Mesenchymal stem cell (in vitro differentiated cells and primary cell): ENCODE measurements around the gene MBL2.

Source experiments
- DNase-seq: peaks from one replicate; pipeline ENCODE4 v3.0.0-alpha.2; 2013
- H2AFZ ChIP-seq: one replicate; pipeline ENCODE4 v1.6.1; 2013; ENCODE audit warnings: low read depth, mild to moderate bottlenecking, control low read depth, inconsistent platforms, low read length, moderate library complexity
- H2AK5ac ChIP-seq: 2 replicates; pipeline ENCODE4 v1.6.1; 2013; ENCODE audit warnings: low read length, moderate library complexity, mild to moderate bottlenecking, inconsistent platforms; ENCODE audit not compliant: severe bottlenecking
- H2BK120ac ChIP-seq: one replicate; pipeline ENCODE4 v1.6.1; 2013; ENCODE audit warnings: low read depth, mild to moderate bottlenecking, inconsistent platforms, low read length, moderate library complexity
- H2BK12ac ChIP-seq, 2 experiments: one replicate each; pipeline ENCODE4 v1.6.1; 2013; ENCODE audit warnings: inconsistent platforms in 2 of 2, low read length in 2 of 2, mild to moderate bottlenecking in 2 of 2, moderate library complexity in 2 of 2, control low read depth in 1 of 2
- H2BK15ac ChIP-seq: one replicate; pipeline ENCODE4 v1.6.1; 2013; ENCODE audit warnings: mild to moderate bottlenecking, low read depth, inconsistent platforms; ENCODE audit not compliant: poor library complexity, severe bottlenecking
- H2BK5ac ChIP-seq: 2 replicates; pipeline ENCODE4 v1.6.1; 2013; ENCODE audit warnings: low read depth, mild to moderate bottlenecking, low read length, control low read depth, inconsistent platforms; ENCODE audit not compliant: poor library complexity, severe bottlenecking
- H3K14ac ChIP-seq, 2 experiments: one replicate each; pipeline ENCODE4 v1.6.1; 2013; ENCODE audit warnings: inconsistent platforms in 2 of 2, low read length in 2 of 2, control low read depth in 1 of 2, mild to moderate bottlenecking in 1 of 2, moderate library complexity in 1 of 2
- H3K18ac ChIP-seq, 2 experiments: one replicate each; pipeline ENCODE4 v1.6.1; 2013; ENCODE audit warnings: inconsistent platforms in 2 of 2, low read length in 2 of 2, control low read depth in 1 of 2, low read depth in 1 of 2, mild to moderate bottlenecking in 1 of 2
- H3K23ac ChIP-seq, 2 experiments: one replicate each; pipeline ENCODE4 v1.6.1; 2013; ENCODE audit warnings: inconsistent platforms in 2 of 2, low read length in 2 of 2, mild to moderate bottlenecking in 2 of 2, moderate library complexity in 2 of 2, control low read depth in 1 of 2
- H3K27ac ChIP-seq: 2 replicates; pipeline ENCODE4 v1.5.1; 2013; ENCODE audit warnings: mild to moderate bottlenecking, moderate library complexity, low read length, control low read depth, inconsistent platforms; ENCODE audit not compliant: poor library complexity, severe bottlenecking
- H3K27me3 ChIP-seq, 2 experiments: 2 replicates each; pipeline versions ENCODE4 v1.6.1 to v1.7.0; 2013; ENCODE audit warnings: low read length in 2 of 2, mild to moderate bottlenecking in 2 of 2, moderate library complexity in 2 of 2, control low read depth in 1 of 2, inconsistent platforms in 1 of 2; ENCODE audit not compliant: control insufficient read depth in 1 of 2, insufficient read depth in 1 of 2
- H3K36me3 ChIP-seq, 2 experiments: 2 replicates each; pipeline versions ENCODE4 v1.6.1 to v1.7.0; 2013; ENCODE audit warnings: low read length in 2 of 2, control low read depth in 1 of 2, inconsistent platforms in 1 of 2, low read depth in 1 of 2, mild to moderate bottlenecking in 1 of 2; ENCODE audit not compliant: insufficient read depth in 2 of 2, control insufficient read depth in 1 of 2
- H3K4ac ChIP-seq, 2 experiments: one replicate each; pipeline ENCODE4 v1.6.1; 2013; ENCODE audit warnings: inconsistent platforms in 2 of 2, low read length in 2 of 2, mild to moderate bottlenecking in 2 of 2, moderate library complexity in 2 of 2, control low read depth in 1 of 2, low read depth in 1 of 2
- H3K4me1 ChIP-seq: 2 replicates; pipeline ENCODE4 v1.6.1; 2013; ENCODE audit warnings: low read depth, low read length, control low read depth; ENCODE audit not compliant: control insufficient read depth, insufficient read depth
- H3K4me2 ChIP-seq: 2 replicates; pipeline ENCODE4 v1.6.1; 2013; ENCODE audit warnings: low read length, mild to moderate bottlenecking, inconsistent platforms; ENCODE audit not compliant: poor library complexity, severe bottlenecking
- H3K4me3 ChIP-seq, 2 experiments: 2 replicates each; pipeline versions ENCODE4 v1.5.1 to v1.7.0; 2013; ENCODE audit warnings: low read length in 2 of 2, mild to moderate bottlenecking in 2 of 2, control low read depth in 1 of 2, low read depth in 1 of 2; ENCODE audit not compliant: insufficient read depth in 1 of 2
- H3K79me1 ChIP-seq: replicated peaks from 2 replicates; pipeline ENCODE4 v1.6.1; 2013; ENCODE audit warnings: mild to moderate bottlenecking, control low read depth, low read length, inconsistent platforms; ENCODE audit not compliant: poor library complexity, severe bottlenecking
- H3K9ac ChIP-seq: 2 replicates; pipeline ENCODE4 v1.7.0; 2013; ENCODE audit warnings: mild to moderate bottlenecking, low read length, moderate library complexity
- H3K9me3 ChIP-seq: 2 replicates; pipeline ENCODE4 v1.7.0; 2013; ENCODE audit warnings: mild to moderate bottlenecking, low read length; ENCODE audit not compliant: control insufficient read depth
- H4K8ac ChIP-seq: one replicate; pipeline ENCODE4 v1.6.1; 2013; ENCODE audit warnings: inconsistent platforms, mild to moderate bottlenecking, low read length, moderate library complexity
- H4K91ac ChIP-seq: one replicate; pipeline ENCODE4 v1.6.1; 2013; ENCODE audit warnings: mild to moderate bottlenecking, low read length, inconsistent platforms
- WGBS: methylation state at CpG from one replicate; pipeline ENCODE4 v1.1.7; 2013; ENCODE audit warnings: mixed read lengths; 5-methylcytosine and 5-hydroxymethylcytosine counted together

The MBL2 gene

GRCh38 chr10:52769966-52770365 is 2.6 kb downstream of the MBL2 start:
- Histone ChIP-seq H3K4me2 (no peak overlapping the region), H3K36me3 (no peaks in the 10 kb centered on the region), H3K9ac (no peak overlapping the region), H2BK120ac (no peak overlapping the region), H3K27ac (no peak overlapping the region), H2BK5ac (no peak overlapping the region), H4K8ac (no peak overlapping the region), H2BK15ac (no peak overlapping the region), H3K9me3 (no peaks in the 10 kb centered on the region), H3K4me3 (no peak overlapping the region), H2BK12ac (no peak overlapping the region), H3K4ac (no peak overlapping the region), H4K91ac (no peak overlapping the region), H2AK5ac (no peak overlapping the region), H3K27me3 (no peaks in the 10 kb centered on the region), H2AFZ (no peak overlapping the region), H3K23ac (no peak overlapping the region), H3K18ac (no peak overlapping the region), H3K4me1 (peaks cover 2% of the 10 kb centered on the region), H3K79me1 (no peaks in the 10 kb centered on the region), H3K14ac (no peak overlapping the region)
- DNase-seq = no peak
- 78% methylated on average over 1 of the region's 2 CpGs for WGBS

GRCh38 chr10:52768001-52768532 is 4.5 kb downstream of the MBL2 start:
- H3K23ac ChIP-seq = no peak overlapping the region
- no peak overlapping the region for H2AK5ac ChIP-seq
- no peak overlapping the region for H2BK12ac ChIP-seq
- H3K79me1 ChIP-seq = no peaks in the 10 kb centered on the region
- H2BK15ac ChIP-seq = no peak overlapping the region
- H3K4me3 ChIP-seq = no peak overlapping the region
- H4K91ac ChIP-seq = no peak overlapping the region
- H3K27me3 ChIP-seq = no peaks in the 10 kb centered on the region
- H3K4me1 ChIP-seq = peaks cover 2% of the 10 kb centered on the region
- H2AFZ ChIP-seq = no peak overlapping the region
- no peak overlapping the region for H3K14ac ChIP-seq
- H3K27ac ChIP-seq = no peak overlapping the region
- H2BK5ac ChIP-seq = no peak overlapping the region
- H4K8ac ChIP-seq = no peak overlapping the region
- no peak overlapping the region for H2BK120ac ChIP-seq
- no peaks in the 10 kb centered on the region for H3K9me3 ChIP-seq
- H3K18ac ChIP-seq = no peak overlapping the region
- no peak overlapping the region for H3K4me2 ChIP-seq
- H3K36me3 ChIP-seq = no peaks in the 10 kb centered on the region
- WGBS = 72% methylated on average over 3 of the region's 3 CpGs
- no peak overlapping the region for H3K4ac ChIP-seq
- no peak for DNase-seq
- H3K9ac ChIP-seq = no peak overlapping the region

GRCh38 chr10:52762088-52762487 is 10.5 kb downstream of the MBL2 start:
- H3K9me3 ChIP-seq = no peaks in the 10 kb centered on the region
- no peak overlapping the region for H2BK120ac ChIP-seq
- H3K14ac ChIP-seq = no peak overlapping the region
- 86% methylated on average over 5 of the region's 5 CpGs for WGBS
- H2AK5ac ChIP-seq = no peak overlapping the region
- H4K91ac ChIP-seq = no peak overlapping the region
- peaks cover 0 to 11% of the 10 kb centered on the region in 2 experiments for H3K27me3 ChIP-seq
- no peak overlapping the region for H2BK5ac ChIP-seq
- no peak overlapping the region for H3K27ac ChIP-seq
- no peak overlapping the region for H3K4me2 ChIP-seq
- H3K4ac ChIP-seq = no peak overlapping the region
- no peak overlapping the region for H2AFZ ChIP-seq
- H2BK12ac ChIP-seq = no peak overlapping the region
- H3K4me1 ChIP-seq = no peaks in the 10 kb centered on the region
- H2BK15ac ChIP-seq = no peak overlapping the region
- no peaks in the 10 kb centered on the region for H3K36me3 ChIP-seq
- no peak for DNase-seq
- H3K79me1 ChIP-seq = no peaks in the 10 kb centered on the region
- H3K18ac ChIP-seq = no peak overlapping the region
- no peak overlapping the region for H4K8ac ChIP-seq
- H3K23ac ChIP-seq = no peak overlapping the region
- H3K9ac ChIP-seq = no peak overlapping the region
- no peak overlapping the region for H3K4me3 ChIP-seq

- no peak for DNase-seq
Observed at GRCh38 chr10:52759154-52759553, 13.4 kb downstream of the MBL2 start.

More at GRCh38 chr10:52759154-52759553, 13.4 kb downstream of the MBL2 start:
- H2BK5ac ChIP-seq = no peak overlapping the region
- no peak overlapping the region for H2AFZ ChIP-seq
- H3K27ac ChIP-seq = no peak overlapping the region
- H2BK15ac ChIP-seq = no peak overlapping the region
- H3K9me3 ChIP-seq = no peaks in the 10 kb centered on the region
- H3K23ac ChIP-seq = no peak overlapping the region
- H4K91ac ChIP-seq = no peak overlapping the region
- no peak overlapping the region for H3K14ac ChIP-seq
- H3K18ac ChIP-seq = no peak overlapping the region
- H3K4ac ChIP-seq = no peak overlapping the region
- H2BK120ac ChIP-seq = no peak overlapping the region
- no peak overlapping the region for H4K8ac ChIP-seq
- no peak overlapping the region for H3K4me2 ChIP-seq
- WGBS = 86% methylated on average over 1 of the region's 3 CpGs
- H3K27me3 ChIP-seq = peaks cover 0 to 11% of the 10 kb centered on the region in 2 experiments
- H3K36me3 ChIP-seq = no peaks in the 10 kb centered on the region
- no peak overlapping the region for H2BK12ac ChIP-seq
- H3K9ac ChIP-seq = no peak overlapping the region
- H3K4me3 ChIP-seq = no peak overlapping the region
- no peaks in the 10 kb centered on the region for H3K4me1 ChIP-seq
- H3K79me1 ChIP-seq = no peaks in the 10 kb centered on the region
- no peak overlapping the region for H2AK5ac ChIP-seq
